ENCODE measurements around the gene TBCCD1. TPM values are rescaled to one million over a fixed set of nuclear protein-coding genes. Genes with fewer than 3 reads are reported as not detected.

TBCCD1 gene
- total and polyA plus RNA-seq, 7 donors: 4.6 to 10.8 (median 6.6) TPM

GRCh38 chr3:186598108-186598784 lies 31.1 kb upstream of the TBCCD1 start:
- Histone ChIP-seq H3K4me1 (no peaks in the 10 kb centered on the region), H3K27ac (no peak overlapping the region), H3K27me3 (ENCODE audit: insufficient read depth in 3 of 3, low read length in 2 of 3) (no peaks in the 10 kb centered on the region), H3K9me3 (no peaks in the 10 kb centered on the region), H3K36me3 (ENCODE audit: insufficient read depth in 1 of 2, low read depth in 1 of 2) (no peaks in the 10 kb centered on the region), H3K4me3 (no peak overlapping the region)
- DNase-seq (no peak), ATAC-seq (no peak)
- intact Hi-C loops (cut with DNase I): no loop called here
- TF ChIP-seq CTCF (IDR thresholded peaks at IDR 0.05): no peak
- WGBS, 3 donors: 66 to 71% (median 69%) methylated on average over 11 of the region's 11 CpGs

- no peak for TF ChIP-seq CTCF (IDR thresholded peaks at IDR 0.05)
- no peaks in the 10 kb centered on the region for H3K36me3 ChIP-seq (ENCODE audit: insufficient read depth in 1 of 2, low read depth in 1 of 2)
- no peaks in the 10 kb centered on the region for H3K4me1 ChIP-seq
- no peaks in the 10 kb centered on the region for H3K9me3 ChIP-seq
- H3K4me3 ChIP-seq: no peak overlapping the region
- intact Hi-C loops (cut with DNase I): no loop called here
- ATAC-seq (no peak), DNase-seq (no peak)
- WGBS, 3 donors: 51 to 56% (median 52%) methylated on average over 17 of the region's 17 CpGs
- H3K27ac ChIP-seq: no peak overlapping the region
- no peaks in the 10 kb centered on the region for H3K27me3 ChIP-seq (ENCODE audit: insufficient read depth in 3 of 3, low read length in 2 of 3)
Measured at GRCh38 chr3:186596568-186597287, 29.6 kb upstream of the TBCCD1 start.

- Histone ChIP-seq H3K4me3 (no peak overlapping the region), H3K4me1 (no peaks in the 10 kb centered on the region), H3K36me3 (ENCODE audit: insufficient read depth in 1 of 2, low read depth in 1 of 2) (no peaks in the 10 kb centered on the region), H3K27me3 (ENCODE audit: insufficient read depth in 3 of 3, low read length in 2 of 3) (no peaks in the 10 kb centered on the region), H3K27ac (no peak overlapping the region), H3K9me3 (no peaks in the 10 kb centered on the region)
- 64 to 73% (median 73%) methylated on average over 6 of the region's 6 CpGs for WGBS, 3 donors
- ATAC-seq: no peak
- TF ChIP-seq CTCF (IDR thresholded peaks at IDR 0.05): no peak
- intact Hi-C loops (cut with DNase I): no loop called here
- no peak for DNase-seq
Measured at GRCh38 chr3:186594591-186595113, 27.5 kb upstream of the TBCCD1 start.

GRCh38 chr3:186593862-186594261 lies 26.7 kb upstream of the TBCCD1 start:
- Histone ChIP-seq H3K36me3 (ENCODE audit: insufficient read depth in 1 of 2, low read depth in 1 of 2) (no peaks in the 10 kb centered on the region), H3K27me3 (ENCODE audit: insufficient read depth in 3 of 3, low read length in 2 of 3) (no peaks in the 10 kb centered on the region), H3K9me3 (no peaks in the 10 kb centered on the region), H3K4me3 (no peak overlapping the region), H3K4me1 (no peaks in the 10 kb centered on the region), H3K27ac (no peak overlapping the region)
- WGBS, 3 donors: 70 to 82% (median 71%) methylated on average over 3 of the region's 3 CpGs
- no peak for DNase-seq
- intact Hi-C loops (cut with DNase I): no loop called here
- ATAC-seq: no peak
- no peak for TF ChIP-seq CTCF (IDR thresholded peaks at IDR 0.05)
